ENCODE results near the gene GNG12. TPM values are rescaled to one million over a fixed set of nuclear protein-coding genes. Genes with fewer than 3 reads are reported as not detected.

Gene GNG12
- total and polyA plus RNA-seq, 2 donors from 2014 or later: 46.1 to 89.3 TPM

DNA sequence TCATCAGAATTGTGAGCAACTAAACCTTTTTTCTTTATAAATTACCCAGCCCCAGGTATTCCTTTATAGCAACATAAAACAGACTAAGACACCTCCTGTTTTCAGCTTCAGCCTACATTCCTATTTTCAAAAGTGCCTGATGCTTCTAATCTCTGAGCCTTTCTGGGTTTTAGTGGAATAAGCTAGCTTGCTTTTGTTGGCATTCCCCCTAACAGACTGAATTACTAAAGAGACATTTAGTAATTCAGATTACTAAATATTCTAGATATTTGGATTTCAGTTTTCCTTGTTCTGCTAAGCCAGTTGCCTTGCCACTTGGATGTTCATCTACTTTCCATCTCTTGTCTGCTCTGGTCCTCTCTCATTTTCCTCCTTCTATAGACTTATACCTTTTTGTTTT lies 10.5 kb upstream of the GNG12 start:
- no peak for DNase-seq
- Histone ChIP-seq H3K4me1 (ENCODE audit: control insufficient read depth in 2 of 3, insufficient read depth in 2 of 3, low read depth in 1 of 3, low read length in 3 of 3) (peaks cover 2 to 6% (median 3%) of the 10 kb centered on the region in 3 donors), H3K36me3 (ENCODE audit: control insufficient read depth in 2 of 3, insufficient read depth in 3 of 3, low read length in 3 of 3) (no peaks in the 10 kb centered on the region), H3K27me3 (ENCODE audit: control insufficient read depth, insufficient read depth, low read length) (no peaks in the 10 kb centered on the region), H3K9me3 (ENCODE audit: control insufficient read depth in 2 of 3, insufficient read depth in 1 of 3, low read length in 3 of 3) (no peaks in the 10 kb centered on the region), H3K27ac (ENCODE audit: low read depth in 2 of 2, low read length in 2 of 2) (no peak overlapping the region), H3K9ac (ENCODE audit: low read length in 3 of 3) (no peak overlapping the region), H3K4me3 (ENCODE audit: low read length in 3 of 3) (no peak overlapping the region)
- no peak for FAIRE-seq
- intact Hi-C loops (cut with DNase I): no loop called here
- TF ChIP-seq, protein P1, sequence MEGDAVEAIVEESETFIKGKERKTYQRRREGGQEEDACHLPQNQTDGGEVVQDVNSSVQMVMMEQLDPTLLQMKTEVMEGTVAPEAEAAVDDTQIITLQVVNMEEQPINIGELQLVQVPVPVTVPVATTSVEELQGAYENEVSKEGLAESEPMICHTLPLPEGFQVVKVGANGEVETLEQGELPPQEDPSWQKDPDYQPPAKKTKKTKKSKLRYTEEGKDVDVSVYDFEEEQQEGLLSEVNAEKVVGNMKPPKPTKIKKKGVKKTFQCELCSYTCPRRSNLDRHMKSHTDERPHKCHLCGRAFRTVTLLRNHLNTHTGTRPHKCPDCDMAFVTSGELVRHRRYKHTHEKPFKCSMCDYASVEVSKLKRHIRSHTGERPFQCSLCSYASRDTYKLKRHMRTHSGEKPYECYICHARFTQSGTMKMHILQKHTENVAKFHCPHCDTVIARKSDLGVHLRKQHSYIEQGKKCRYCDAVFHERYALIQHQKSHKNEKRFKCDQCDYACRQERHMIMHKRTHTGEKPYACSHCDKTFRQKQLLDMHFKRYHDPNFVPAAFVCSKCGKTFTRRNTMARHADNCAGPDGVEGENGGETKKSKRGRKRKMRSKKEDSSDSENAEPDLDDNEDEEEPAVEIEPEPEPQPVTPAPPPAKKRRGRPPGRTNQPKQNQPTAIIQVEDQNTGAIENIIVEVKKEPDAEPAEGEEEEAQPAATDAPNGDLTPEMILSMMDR (IDR thresholded peaks at IDR 0.05; ENCODE audit: borderline replicate concordance, extremely low read depth, insufficient read depth): no peak

DNA sequence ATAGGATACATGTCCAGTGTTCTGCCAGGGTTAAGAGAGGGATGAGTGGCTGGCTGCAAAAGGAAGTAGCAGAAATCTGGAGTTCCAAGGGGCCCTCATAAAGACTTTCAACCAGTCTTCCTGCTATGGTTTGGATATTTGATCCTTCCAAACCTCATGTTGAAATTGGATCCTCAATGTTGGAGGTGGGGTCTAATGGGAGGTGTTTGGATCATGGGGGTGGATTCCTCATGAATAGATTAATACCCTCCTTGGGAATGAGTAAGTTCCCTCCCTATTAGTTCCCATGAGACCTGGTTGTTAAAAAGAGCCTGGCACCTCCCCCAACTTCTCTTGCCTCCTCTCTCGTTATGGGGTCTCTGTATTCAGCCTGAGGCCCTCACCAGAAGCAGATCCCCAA lies 10.1 kb upstream of the GNG12 start:
- TF ChIP-seq, protein P1 (IDR thresholded peaks at IDR 0.05; ENCODE audit: borderline replicate concordance, extremely low read depth, insufficient read depth): no peak
- intact Hi-C loops (cut with DNase I): no loop called here

DNA sequence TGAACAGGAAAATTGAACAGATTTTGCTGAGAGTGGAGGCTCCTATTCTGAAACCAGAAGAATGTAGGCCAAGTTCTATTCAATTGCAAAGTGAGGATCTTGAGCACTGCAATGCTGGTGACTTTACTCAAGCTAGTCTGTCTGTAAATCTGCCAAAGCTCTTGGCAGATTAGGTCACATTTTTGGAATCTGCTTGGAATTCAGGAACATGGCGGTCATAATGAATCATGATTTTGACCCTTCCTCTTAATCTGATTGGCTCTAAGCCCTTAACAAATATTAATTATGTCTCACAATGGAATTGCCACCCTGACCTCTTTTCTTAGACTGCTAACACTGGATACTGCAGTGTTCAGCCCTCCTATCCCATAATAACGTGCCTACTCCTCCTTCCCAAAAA lies 7.2 kb upstream of the GNG12 start:
- Histone ChIP-seq H3K9ac (ENCODE audit: low read length in 3 of 3) (no peak overlapping the region), H3K4me3 (ENCODE audit: low read length in 3 of 3) (no peak overlapping the region), H3K9me3 (ENCODE audit: control insufficient read depth in 2 of 3, insufficient read depth in 1 of 3, low read length in 3 of 3) (no peaks in the 10 kb centered on the region), H3K36me3 (ENCODE audit: control insufficient read depth in 2 of 3, insufficient read depth in 3 of 3, low read length in 3 of 3) (no peaks in the 10 kb centered on the region), H3K27me3 (ENCODE audit: control insufficient read depth, insufficient read depth, low read length) (no peaks in the 10 kb centered on the region), H3K27ac (ENCODE audit: low read depth in 2 of 2, low read length in 2 of 2) (no peak overlapping the region), H3K4me1 (ENCODE audit: control insufficient read depth in 2 of 3, insufficient read depth in 2 of 3, low read depth in 1 of 3, low read length in 3 of 3) (peaks cover 0 to 6% (median 3%) of the 10 kb centered on the region in 3 donors)
- FAIRE-seq (peak; percentile 13), DNase-seq (peak in 1 of 5 donors; percentile 70)
- TF ChIP-seq, protein P1 (IDR thresholded peaks at IDR 0.05; ENCODE audit: borderline replicate concordance, extremely low read depth, insufficient read depth): no peak
- intact Hi-C loops (cut with DNase I): no loop called here

More for the DNA sequence above, 10.1 kb upstream of the GNG12 start:
- H3K36me3 ChIP-seq (ENCODE audit: control insufficient read depth in 2 of 3, insufficient read depth in 3 of 3, low read length in 3 of 3): no peaks in the 10 kb centered on the region
- H3K27ac ChIP-seq (ENCODE audit: low read depth in 2 of 2, low read length in 2 of 2): no peak overlapping the region
- H3K9me3 ChIP-seq (ENCODE audit: control insufficient read depth in 2 of 3, insufficient read depth in 1 of 3, low read length in 3 of 3): no peaks in the 10 kb centered on the region
- H3K4me3 ChIP-seq (ENCODE audit: low read length in 3 of 3): no peak overlapping the region
- peaks cover 2 to 10% (median 3%) of the 10 kb centered on the region in 3 donors for H3K4me1 ChIP-seq (ENCODE audit: control insufficient read depth in 2 of 3, insufficient read depth in 2 of 3, low read depth in 1 of 3, low read length in 3 of 3)
- no peaks in the 10 kb centered on the region for H3K27me3 ChIP-seq (ENCODE audit: control insufficient read depth, insufficient read depth, low read length)
- no peak overlapping the region for H3K9ac ChIP-seq (ENCODE audit: low read length in 3 of 3)
- DNase-seq (peak in 2 of 5 donors; percentile 16 to 27), FAIRE-seq (no peak)

DNA sequence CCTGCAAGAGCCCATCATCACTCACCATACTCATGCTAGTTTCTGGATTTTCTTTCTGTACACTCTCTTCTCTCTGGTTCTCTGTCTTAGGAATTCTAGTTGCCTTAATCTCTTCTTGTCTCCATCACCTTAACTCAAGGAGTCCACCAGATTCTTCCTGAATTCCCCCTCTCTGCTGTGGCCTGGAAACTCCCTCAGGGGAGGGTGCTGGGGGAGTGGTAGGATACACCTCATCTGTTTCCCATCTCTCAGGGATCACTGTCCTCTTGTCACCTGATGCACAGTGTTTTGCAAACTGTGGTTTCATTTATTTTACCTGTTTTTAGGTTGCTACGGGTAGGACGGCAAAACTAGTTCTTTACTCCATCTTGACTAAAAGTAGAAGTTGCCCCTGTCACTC lies 6.6 kb upstream of the GNG12 start:
- Histone ChIP-seq H3K4me1 (ENCODE audit: control insufficient read depth in 2 of 3, insufficient read depth in 2 of 3, low read depth in 1 of 3, low read length in 3 of 3) (peaks cover 0 to 11% (median 3%) of the 10 kb centered on the region in 3 donors), H3K27ac (ENCODE audit: low read depth in 2 of 2, low read length in 2 of 2) (no peak overlapping the region), H3K9me3 (ENCODE audit: control insufficient read depth in 2 of 3, insufficient read depth in 1 of 3, low read length in 3 of 3) (no peaks in the 10 kb centered on the region), H3K4me3 (ENCODE audit: low read length in 3 of 3) (no peak overlapping the region), H3K36me3 (ENCODE audit: control insufficient read depth in 2 of 3, insufficient read depth in 3 of 3, low read length in 3 of 3) (no peaks in the 10 kb centered on the region), H3K27me3 (ENCODE audit: control insufficient read depth, insufficient read depth, low read length) (no peaks in the 10 kb centered on the region), H3K9ac (ENCODE audit: low read length in 3 of 3) (no peak overlapping the region)
- TF ChIP-seq, protein P1 (IDR thresholded peaks at IDR 0.05; ENCODE audit: borderline replicate concordance, extremely low read depth, insufficient read depth): no peak
- intact Hi-C loops (cut with DNase I): loop anchor here (10.0 kb wide), 1 partner anchor 65 kb away; no protein-coding TSS in a partner anchor
- FAIRE-seq: no peak
- no peak for DNase-seq
